Sigmoid colon (tissue), 4 donors: ENCODE data around the gene KCNE1.
"Not testable (repeated sequence)": the region's sequence is repeated elsewhere in the genome, so short reads cannot be mapped to it uniquely, and the experiment has no call there.

Source experiments
- EP300 ChIP-seq, 4 donors: sonication (generic); formaldehyde crosslinking; IDR thresholded peaks; one replicate each; pipeline ENCODE4 v1.6.1; 2017; ENCODE audit warnings: antibody characterized with exemption in 4 of 4
- POLR2A ChIP-seq, 2 donors: fragments of 450-650 bp; IDR thresholded peaks; one replicate each; pipeline ENCODE4 v1.6.1; 2016; ENCODE audit warnings: antibody characterized with exemption in 2 of 2, mild to moderate bottlenecking in 2 of 2, moderate library complexity in 2 of 2
- POLR2AphosphoS5 ChIP-seq, 4 donors: sonication (generic); formaldehyde crosslinking; IDR thresholded peaks; one replicate each; pipeline ENCODE4 v1.6.1; 2017; ENCODE audit warnings: antibody characterized with exemption in 4 of 4
- TF ChIP-seq, protein P1 (sequence below), 4 experiments: fragments of 450-650 bp in 3 of 4; fragments of 200-600 bp in 1 of 4; IDR thresholded peaks; one replicate each; pipeline ENCODE4 v1.5.1; 2016 to 2019; ENCODE audit warnings: antibody characterized with exemption in 4 of 4, mild to moderate bottlenecking in 3 of 4, moderate library complexity in 2 of 4

GRCh38 chr21:34400522-34400921, 111.5 kb downstream of the KCNE1 start:
- TF ChIP-seq, protein P1, sequence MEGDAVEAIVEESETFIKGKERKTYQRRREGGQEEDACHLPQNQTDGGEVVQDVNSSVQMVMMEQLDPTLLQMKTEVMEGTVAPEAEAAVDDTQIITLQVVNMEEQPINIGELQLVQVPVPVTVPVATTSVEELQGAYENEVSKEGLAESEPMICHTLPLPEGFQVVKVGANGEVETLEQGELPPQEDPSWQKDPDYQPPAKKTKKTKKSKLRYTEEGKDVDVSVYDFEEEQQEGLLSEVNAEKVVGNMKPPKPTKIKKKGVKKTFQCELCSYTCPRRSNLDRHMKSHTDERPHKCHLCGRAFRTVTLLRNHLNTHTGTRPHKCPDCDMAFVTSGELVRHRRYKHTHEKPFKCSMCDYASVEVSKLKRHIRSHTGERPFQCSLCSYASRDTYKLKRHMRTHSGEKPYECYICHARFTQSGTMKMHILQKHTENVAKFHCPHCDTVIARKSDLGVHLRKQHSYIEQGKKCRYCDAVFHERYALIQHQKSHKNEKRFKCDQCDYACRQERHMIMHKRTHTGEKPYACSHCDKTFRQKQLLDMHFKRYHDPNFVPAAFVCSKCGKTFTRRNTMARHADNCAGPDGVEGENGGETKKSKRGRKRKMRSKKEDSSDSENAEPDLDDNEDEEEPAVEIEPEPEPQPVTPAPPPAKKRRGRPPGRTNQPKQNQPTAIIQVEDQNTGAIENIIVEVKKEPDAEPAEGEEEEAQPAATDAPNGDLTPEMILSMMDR (IDR thresholded peaks at IDR 0.05): not testable (repeated sequence)
- TF ChIP-seq EP300, POLR2AphosphoS5, POLR2A (IDR thresholded peaks at IDR 0.05): not testable (repeated sequence)
